NCI-H524 (cell line): ENCODE measurements around the gene CEP162.
"Not testable (repeated sequence)": the region's sequence is repeated elsewhere in the genome, so short reads cannot be mapped to it uniquely, and the experiment has no call there.

Experiments used
- DNase-seq, 2 experiments: peaks; one replicate each; lab custom pipeline; 2025; lab: John Stamatoyannopoulos, UW

CEP162 gene

GRCh38 chr6:84227434-84228197 lies at the start of gene CEP162:
TSS of gene CEP162 (minus strand) at chr6:84227643. CDS start at chr6:84226393, 1,250 bp downstream.
- peak; percentile 84 to 86 for DNase-seq

GRCh38 chr6:84274856-84275255 lies 47.4 kb upstream of the CEP162 start:
- no peak for DNase-seq

GRCh38 chr6:84273048-84273809 lies 45.8 kb upstream of the CEP162 start:
- DNase-seq: no peak

GRCh38 chr6:84272298-84272697 lies 44.9 kb upstream of the CEP162 start:
- DNase-seq: no peak

GRCh38 chr6:84271061-84271716 lies 43.7 kb upstream of the CEP162 start:
- DNase-seq: no peak

- DNase-seq: no peak
Measured at GRCh38 chr6:84269947-84270733, 42.7 kb upstream of the CEP162 start.

GRCh38 chr6:84268781-84269180 lies 41.3 kb upstream of the CEP162 start:
- DNase-seq: no peak

GRCh38 chr6:84263557-84263956 lies 36.1 kb upstream of the CEP162 start:
- no peak for DNase-seq

- DNase-seq: no peak
Measured at GRCh38 chr6:84260926-84261325, 33.5 kb upstream of the CEP162 start.

GRCh38 chr6:84260196-84260595 lies 32.8 kb upstream of the CEP162 start:
- peak; percentile 85 to 96 for DNase-seq

- DNase-seq: peak; percentile 1 to 7
Measured at GRCh38 chr6:84258866-84259265, 31.4 kb upstream of the CEP162 start.

GRCh38 chr6:84258268-84258667 lies 30.8 kb upstream of the CEP162 start:
- DNase-seq: peak in 1 of 2 experiments; percentile 41

GRCh38 chr6:84255641-84256040 lies 28.2 kb upstream of the CEP162 start:
- no peak for DNase-seq

GRCh38 chr6:84253380-84253779 lies 25.9 kb upstream of the CEP162 start:
- no peak for DNase-seq

GRCh38 chr6:84251891-84252539 lies 24.6 kb upstream of the CEP162 start:
- no peak for DNase-seq

- DNase-seq: no peak
Measured at GRCh38 chr6:84249724-84250123, 22.3 kb upstream of the CEP162 start.

- DNase-seq: not testable (repeated sequence)
Measured at GRCh38 chr6:84244416-84245081, 17.1 kb upstream of the CEP162 start.

- DNase-seq: peak in 1 of 2 experiments; percentile 3
Measured at GRCh38 chr6:84243240-84243639, 15.8 kb upstream of the CEP162 start.

GRCh38 chr6:84242265-84242664 lies 14.8 kb upstream of the CEP162 start:
- no peak for DNase-seq

GRCh38 chr6:84228198-84228543 lies 728 bp upstream of the CEP162 start:
- no peak for DNase-seq

GRCh38 chr6:84227044-84227433 lies 404 bp downstream of the CEP162 start:
- DNase-seq: no peak
